ENCODE results near the gene CTR9.

DNA sequence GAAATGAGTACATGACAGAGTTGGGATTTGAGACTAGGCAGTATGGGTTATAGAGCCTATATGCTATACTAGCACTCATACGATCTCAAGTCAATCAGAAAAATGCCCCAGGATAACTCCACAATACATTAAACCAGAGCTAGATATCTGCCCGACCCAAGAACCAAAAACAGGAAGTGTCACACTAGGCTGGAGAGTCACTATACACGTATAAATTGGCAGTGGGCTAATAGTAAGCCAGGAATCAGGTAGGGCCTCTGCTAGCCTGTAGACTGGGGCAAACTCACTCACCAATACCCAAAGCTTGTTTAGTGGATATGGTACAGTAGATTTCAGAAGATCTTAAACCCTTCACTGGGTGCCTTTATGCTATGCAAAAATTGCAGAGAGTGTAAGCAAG is 73.8 kb downstream of the CTR9 start:
- TF ChIP-seq ZNF432 (CRISPR knock-in tag; IDR thresholded peaks at IDR 0.05; ENCODE audit: borderline replicate concordance), result no peak
- no peak for TF ChIP-seq TEAD2 (CRISPR knock-in tag; IDR thresholded peaks at IDR 0.05)
- no peak for TF ChIP-seq POLR2A (IDR thresholded peaks at IDR 0.05; ENCODE audit: insufficient read depth in 1 of 2, low read depth in 2 of 2, low read length in 2 of 2)
- TF ChIP-seq EP300 (IDR thresholded peaks at IDR 0.05; ENCODE audit: low read depth in 2 of 2, low read length in 2 of 2), result no peak
- no peak for TF ChIP-seq EP300 (CRISPR knock-in tag; IDR thresholded peaks at IDR 0.05; ENCODE audit: borderline replicate concordance)
- TF ChIP-seq, protein P1, sequence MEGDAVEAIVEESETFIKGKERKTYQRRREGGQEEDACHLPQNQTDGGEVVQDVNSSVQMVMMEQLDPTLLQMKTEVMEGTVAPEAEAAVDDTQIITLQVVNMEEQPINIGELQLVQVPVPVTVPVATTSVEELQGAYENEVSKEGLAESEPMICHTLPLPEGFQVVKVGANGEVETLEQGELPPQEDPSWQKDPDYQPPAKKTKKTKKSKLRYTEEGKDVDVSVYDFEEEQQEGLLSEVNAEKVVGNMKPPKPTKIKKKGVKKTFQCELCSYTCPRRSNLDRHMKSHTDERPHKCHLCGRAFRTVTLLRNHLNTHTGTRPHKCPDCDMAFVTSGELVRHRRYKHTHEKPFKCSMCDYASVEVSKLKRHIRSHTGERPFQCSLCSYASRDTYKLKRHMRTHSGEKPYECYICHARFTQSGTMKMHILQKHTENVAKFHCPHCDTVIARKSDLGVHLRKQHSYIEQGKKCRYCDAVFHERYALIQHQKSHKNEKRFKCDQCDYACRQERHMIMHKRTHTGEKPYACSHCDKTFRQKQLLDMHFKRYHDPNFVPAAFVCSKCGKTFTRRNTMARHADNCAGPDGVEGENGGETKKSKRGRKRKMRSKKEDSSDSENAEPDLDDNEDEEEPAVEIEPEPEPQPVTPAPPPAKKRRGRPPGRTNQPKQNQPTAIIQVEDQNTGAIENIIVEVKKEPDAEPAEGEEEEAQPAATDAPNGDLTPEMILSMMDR (CRISPR knock-in tag; IDR thresholded peaks at IDR 0.05), result no peak

Measured in HepG2 (cell line).